ENCODE results near the gene POLDIP3.
"Not testable (repeated sequence)": the region's sequence is repeated elsewhere in the genome, so short reads cannot be mapped to it uniquely, and the experiment has no call there.

DNA sequence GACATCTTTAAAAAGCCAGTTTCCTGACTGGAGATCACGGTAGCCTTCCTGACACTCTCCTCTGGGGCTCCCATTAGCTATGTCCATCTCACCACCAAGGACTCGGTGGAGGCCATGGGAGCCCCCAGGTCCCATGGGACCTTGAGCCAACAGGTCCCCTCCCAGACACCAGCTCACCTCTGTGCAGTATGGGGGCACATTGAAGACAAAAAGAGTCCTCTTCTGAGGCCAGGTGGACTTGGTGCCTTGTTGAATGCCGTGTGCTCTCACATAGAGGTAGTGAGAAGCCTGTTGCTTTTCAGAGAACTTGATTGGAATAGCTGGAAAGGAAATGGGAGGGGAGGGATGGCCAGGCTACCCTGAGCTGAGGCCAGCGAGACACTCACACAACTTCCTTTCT is 34.6 kb downstream of the POLDIP3 start:
- not testable (repeated sequence) for TF ChIP-seq EZH2phosphoT487 (IDR thresholded peaks at IDR 0.05; ENCODE audit: insufficient read depth, low read depth); EZH2 (IDR thresholded peaks at IDR 0.05; ENCODE audit: insufficient read depth, poor library complexity, severe bottlenecking)

Data from GM23248 (cell line).